ENCODE measurements around the gene TRIM69. TPM values are rescaled to one million over a fixed set of nuclear protein-coding genes. Genes with fewer than 3 reads are reported as not detected.

Gene TRIM69
- total RNA-seq, 4 donors from 2014 or later, result 20.3 to 23.3 (median 21.9) TPM

GRCh38 chr15:44720460-44721176 lies 15.7 kb upstream of the TRIM69 start:
- Histone ChIP-seq H3K4me1 (peaks cover 8 to 23% (median 15%) of the 10 kb centered on the region in 4 donors), H3K27ac (replicated peaks in 1 of 4) (peak overlapping the region in 1 of 4 donors; percentile 6), H3K4me3 (no peak overlapping the region), H3K9me3 (no peaks in the 10 kb centered on the region), H3K27me3 (no peaks in the 10 kb centered on the region), H3K36me3 (peaks cover 20 to 46% (median 39%) of the 10 kb centered on the region in 4 donors)
- intact Hi-C loops (cut with DNase I), result no loop called here
- DNase-seq (ENCODE audit: extremely low spot score), result no peak
- TF ChIP-seq EP300 (IDR thresholded peaks at IDR 0.05) (no peak), POLR2AphosphoS5 (IDR thresholded peaks at IDR 0.05) (no peak), POLR2A (IDR thresholded peaks at IDR 0.05; ENCODE audit: low read depth) (no peak)
- TF ChIP-seq, protein P1, sequence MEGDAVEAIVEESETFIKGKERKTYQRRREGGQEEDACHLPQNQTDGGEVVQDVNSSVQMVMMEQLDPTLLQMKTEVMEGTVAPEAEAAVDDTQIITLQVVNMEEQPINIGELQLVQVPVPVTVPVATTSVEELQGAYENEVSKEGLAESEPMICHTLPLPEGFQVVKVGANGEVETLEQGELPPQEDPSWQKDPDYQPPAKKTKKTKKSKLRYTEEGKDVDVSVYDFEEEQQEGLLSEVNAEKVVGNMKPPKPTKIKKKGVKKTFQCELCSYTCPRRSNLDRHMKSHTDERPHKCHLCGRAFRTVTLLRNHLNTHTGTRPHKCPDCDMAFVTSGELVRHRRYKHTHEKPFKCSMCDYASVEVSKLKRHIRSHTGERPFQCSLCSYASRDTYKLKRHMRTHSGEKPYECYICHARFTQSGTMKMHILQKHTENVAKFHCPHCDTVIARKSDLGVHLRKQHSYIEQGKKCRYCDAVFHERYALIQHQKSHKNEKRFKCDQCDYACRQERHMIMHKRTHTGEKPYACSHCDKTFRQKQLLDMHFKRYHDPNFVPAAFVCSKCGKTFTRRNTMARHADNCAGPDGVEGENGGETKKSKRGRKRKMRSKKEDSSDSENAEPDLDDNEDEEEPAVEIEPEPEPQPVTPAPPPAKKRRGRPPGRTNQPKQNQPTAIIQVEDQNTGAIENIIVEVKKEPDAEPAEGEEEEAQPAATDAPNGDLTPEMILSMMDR (IDR thresholded peaks at IDR 0.05), result no peak
- 85% methylated on average over 4 of the region's 4 CpGs for WGBS

DNA sequence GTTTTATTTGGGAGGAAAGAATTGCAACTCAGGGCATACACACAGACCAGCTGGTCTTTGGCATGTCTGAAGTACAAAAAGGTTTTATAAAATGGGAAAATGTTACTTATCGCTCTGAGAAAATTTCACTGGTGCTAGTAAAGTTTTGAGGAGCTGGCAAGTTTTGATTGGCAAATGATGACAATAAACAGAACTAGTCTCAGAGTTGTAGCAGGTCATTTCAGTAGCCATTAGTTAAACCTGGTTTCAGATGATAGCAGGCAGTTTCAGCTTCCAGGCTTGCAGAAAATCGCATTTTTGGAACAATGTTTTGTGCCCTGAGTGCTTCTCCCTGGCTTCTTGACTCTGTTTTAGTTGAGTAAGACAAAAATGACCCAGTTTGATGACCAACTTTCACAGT lies 14.3 kb upstream of the TRIM69 start:
- Histone ChIP-seq H3K27ac (replicated peaks in 1 of 4) (no peak overlapping the region), H3K4me1 (peaks cover 10 to 21% (median 18%) of the 10 kb centered on the region in 4 donors), H3K27me3 (no peaks in the 10 kb centered on the region), H3K36me3 (peaks cover 8 to 32% (median 25%) of the 10 kb centered on the region in 4 donors), H3K4me3 (no peak overlapping the region), H3K9me3 (no peaks in the 10 kb centered on the region)
- TF ChIP-seq EP300 (IDR thresholded peaks at IDR 0.05) (no peak), POLR2A (IDR thresholded peaks at IDR 0.05; ENCODE audit: low read depth) (no peak)
- no peak for DNase-seq (ENCODE audit: extremely low spot score)
- WGBS, result 92% methylated on average over 2 of the region's 2 CpGs
- intact Hi-C loops (cut with DNase I), result no loop called here

- intact Hi-C loops (cut with DNase I), result loop anchor here (2.0 kb wide), 1 partner anchor 13 kb away; no protein-coding TSS in a partner anchor
- WGBS, result 73% methylated on average over 7 of the region's 7 CpGs
- Histone ChIP-seq H3K27ac (replicated peaks in 1 of 4) (peak overlapping the region; percentile 96 to 99 (median 98)), H3K9me3 (no peaks in the 10 kb centered on the region), H3K27me3 (no peaks in the 10 kb centered on the region), H3K36me3 (no peaks in the 10 kb centered on the region), H3K4me3 (peak overlapping the region in 2 of 4 donors; percentile 17 to 35), H3K4me1 (peaks cover 25 to 47% (median 42%) of the 10 kb centered on the region in 4 donors)
- TF ChIP-seq EP300 (IDR thresholded peaks at IDR 0.05), result no peak
- no peak for TF ChIP-seq POLR2AphosphoS5 (IDR thresholded peaks at IDR 0.05)
- TF ChIP-seq, protein P1 (IDR thresholded peaks at IDR 0.05), result no peak
- TF ChIP-seq POLR2A (IDR thresholded peaks at IDR 0.05; ENCODE audit: low read depth), result no peak
- DNase-seq (ENCODE audit: extremely low spot score), result no peak
These were observed 10.2 kb upstream of the TRIM69 start for GRCh38 chr15:44726136-44726535.

GRCh38 chr15:44726568-44727484 lies 9.5 kb upstream of the TRIM69 start:
- H3K36me3 ChIP-seq, result peaks cover 0 to 6% (median 4%) of the 10 kb centered on the region in 4 donors
- peak overlapping the region in 2 of 4 donors; percentile 17 to 35 for H3K4me3 ChIP-seq
- no peak for DNase-seq (ENCODE audit: extremely low spot score)
- no peaks in the 10 kb centered on the region for H3K9me3 ChIP-seq
- intact Hi-C loops (cut with DNase I), result loop anchor here (2.0 kb wide), 1 partner anchor 14 kb away; no protein-coding TSS in a partner anchor
- peaks cover 29 to 54% (median 45%) of the 10 kb centered on the region in 4 donors for H3K4me1 ChIP-seq
- TF ChIP-seq, protein P1 (IDR thresholded peaks at IDR 0.05), result no peak
- TF ChIP-seq POLR2A (IDR thresholded peaks at IDR 0.05; ENCODE audit: low read depth) (peak; percentile 17), POLR2AphosphoS5 (IDR thresholded peaks at IDR 0.05) (peak; percentile 74 to 79), EP300 (IDR thresholded peaks at IDR 0.05) (no peak)
- H3K27me3 ChIP-seq, result no peaks in the 10 kb centered on the region
- 41% methylated on average over 5 of the region's 5 CpGs for WGBS
- H3K27ac ChIP-seq (replicated peaks in 1 of 4), result peak overlapping the region; percentile 96 to 99 (median 98)
